DLD1 (cell line): ENCODE data around the gene EML1.

ENCODE experiments used
- in situ Hi-C: cut with HindIII; loops from 2 replicates; pipeline ENCODE4 v1.10.0; 2017; ENCODE audit warnings: low sequenced_read_pairs

The EML1 gene

DNA sequence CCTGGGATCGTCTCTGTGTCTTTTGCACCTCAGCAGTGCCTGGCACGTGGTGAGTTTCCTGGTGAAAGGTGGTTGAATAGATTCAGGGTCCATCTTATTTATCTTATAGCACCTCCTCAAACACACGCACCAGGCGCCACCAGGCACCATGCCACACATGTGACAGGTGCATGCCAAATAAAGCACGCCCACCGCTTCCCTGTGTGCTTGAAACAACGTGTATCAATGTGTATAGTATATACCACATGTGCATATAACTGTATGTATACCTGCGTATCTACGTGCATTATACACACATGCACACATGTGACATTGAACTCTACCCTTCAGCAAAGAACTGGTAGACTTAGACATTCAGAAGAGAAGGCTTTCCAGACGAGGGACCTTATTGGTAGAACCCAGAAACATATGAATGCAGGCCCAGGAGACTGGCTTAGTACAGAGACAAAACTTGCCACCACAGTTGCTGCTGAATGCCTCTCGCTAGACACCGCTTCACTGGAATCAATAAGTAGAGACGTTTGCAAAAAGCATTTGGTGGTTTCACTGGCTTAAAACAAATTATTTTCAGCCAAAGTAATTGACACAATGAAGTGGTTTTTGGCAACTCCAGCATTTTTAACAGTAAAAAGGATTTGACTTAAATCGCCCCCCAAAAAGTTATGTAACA lies 10.0 kb downstream of the EML1 start:
- in situ Hi-C loops, result no loop called here

DNA sequence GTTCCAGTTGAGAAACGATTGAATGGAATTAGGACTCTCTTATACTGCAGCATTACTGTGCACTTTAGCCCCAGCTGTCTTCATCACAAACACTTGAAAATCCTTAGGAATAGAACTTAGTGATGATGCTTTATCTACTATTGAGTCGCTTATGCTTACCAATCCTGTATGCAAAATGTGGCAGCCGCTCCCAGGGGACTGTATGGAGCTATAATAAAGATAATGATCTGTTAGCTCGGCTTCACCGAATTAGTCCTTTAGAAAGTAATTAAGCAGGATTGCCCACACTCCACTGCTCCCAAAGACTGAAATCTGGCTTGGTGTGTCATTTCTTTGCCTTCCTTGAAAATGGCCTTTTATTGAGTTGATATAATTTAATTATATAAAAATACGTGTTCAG lies 10.6 kb downstream of the EML1 start:
- in situ Hi-C loops, result no loop called here

DNA sequence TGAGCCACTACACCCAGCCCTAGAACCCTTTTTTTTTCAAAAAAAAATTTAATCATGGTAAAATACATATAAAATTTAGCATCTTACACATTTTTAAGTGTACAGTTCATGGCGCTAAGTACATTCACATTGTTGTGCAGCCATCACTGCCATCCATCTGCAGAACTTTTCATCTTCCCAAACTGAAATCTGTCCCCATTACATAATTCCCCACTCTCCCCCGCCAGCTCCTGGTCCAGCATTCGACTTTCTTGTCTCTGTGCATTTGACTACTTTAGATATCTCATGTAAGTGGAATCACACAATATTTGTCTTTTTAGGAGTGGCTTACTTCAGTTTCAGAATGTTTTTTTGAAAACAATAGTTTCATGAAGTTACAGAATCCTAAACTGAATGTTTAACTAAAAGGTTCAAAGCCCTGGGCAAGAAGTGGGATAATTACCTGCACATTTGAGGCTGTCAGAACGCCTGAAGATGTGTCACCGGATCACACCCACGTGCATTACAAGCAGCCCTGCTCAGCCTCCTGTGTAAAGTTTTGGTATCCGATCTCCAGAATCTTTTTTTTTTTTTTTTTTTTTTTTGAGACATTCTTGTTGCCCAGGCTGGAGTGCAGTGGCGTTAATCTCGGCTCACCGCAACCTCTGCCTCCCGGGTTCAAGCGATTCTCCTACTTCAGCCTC lies 12.7 kb downstream of the EML1 start:
- in situ Hi-C loops, result no loop called here

DNA sequence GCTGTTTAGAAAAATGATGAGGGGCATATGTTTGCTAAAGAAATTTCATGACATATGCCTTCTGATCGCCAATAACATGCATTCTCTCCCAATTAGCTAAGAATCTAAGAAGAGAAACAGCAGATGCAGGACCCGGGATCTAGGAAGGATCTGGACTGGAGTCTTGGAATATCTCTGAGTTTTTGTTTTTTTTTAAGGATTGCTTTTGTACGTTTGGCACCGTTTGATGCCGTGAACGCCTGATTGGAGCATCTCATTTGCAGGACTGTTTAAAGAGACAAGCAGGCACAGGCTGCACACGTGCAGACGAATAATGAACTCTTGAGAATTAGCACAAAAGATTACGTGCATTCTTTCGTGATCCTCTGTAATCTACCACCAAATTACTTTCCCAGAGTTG lies 13.6 kb downstream of the EML1 start:
- in situ Hi-C loops, result no loop called here

DNA sequence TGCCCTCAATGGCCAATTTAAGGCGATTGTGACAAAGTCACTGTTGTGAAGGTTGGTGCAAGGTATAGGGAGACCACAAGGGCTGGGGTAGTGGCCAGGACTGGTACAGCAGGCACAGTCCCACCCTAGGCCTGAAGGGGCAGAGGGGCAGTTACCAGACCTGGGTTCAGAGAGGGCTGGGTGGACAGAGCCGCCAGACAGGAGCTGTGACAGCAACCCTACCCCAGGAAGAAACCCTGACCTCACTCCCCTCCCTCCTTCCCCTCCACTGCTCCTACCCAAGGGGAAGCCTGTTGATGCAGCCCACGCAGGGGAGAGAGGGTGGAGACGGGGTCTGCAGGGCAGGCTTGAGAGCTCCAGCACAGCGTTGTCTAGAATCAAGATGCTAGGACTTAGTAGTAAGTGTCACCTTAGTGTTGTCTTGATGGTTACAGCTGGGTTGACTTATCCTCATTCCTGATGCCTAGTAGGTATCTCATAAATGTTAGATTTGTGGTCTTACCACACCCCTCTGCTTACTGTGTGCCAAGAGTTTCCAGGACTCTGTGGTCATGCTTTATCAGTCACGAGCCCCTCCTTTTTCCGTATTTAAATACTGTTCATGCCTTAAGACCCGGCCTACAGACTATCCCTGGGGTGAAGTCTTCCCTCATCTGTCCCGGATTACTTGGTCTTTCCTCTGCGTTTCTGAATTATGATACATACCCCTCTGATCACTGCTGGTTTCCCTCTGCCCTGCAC lies 14.4 kb downstream of the EML1 start:
- in situ Hi-C loops, result no loop called here

DNA sequence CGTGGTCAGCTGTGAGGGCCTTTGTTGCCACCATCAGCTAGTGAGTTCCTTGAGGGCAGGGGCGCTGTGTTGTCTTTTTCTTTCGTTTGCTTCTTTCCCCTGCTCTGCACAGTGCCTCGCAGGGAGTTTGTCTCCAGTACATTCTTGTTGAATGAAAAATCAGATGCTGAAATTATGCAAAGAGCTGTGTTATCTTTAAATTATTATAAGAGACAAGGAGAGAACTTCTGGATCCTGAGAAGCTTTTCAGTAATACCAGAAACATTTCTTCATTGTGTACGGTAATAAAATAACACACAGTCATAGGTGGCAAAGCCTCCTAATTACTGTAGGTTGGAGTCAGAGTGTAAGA lies 14.9 kb downstream of the EML1 start:
- in situ Hi-C loops, result no loop called here

DNA sequence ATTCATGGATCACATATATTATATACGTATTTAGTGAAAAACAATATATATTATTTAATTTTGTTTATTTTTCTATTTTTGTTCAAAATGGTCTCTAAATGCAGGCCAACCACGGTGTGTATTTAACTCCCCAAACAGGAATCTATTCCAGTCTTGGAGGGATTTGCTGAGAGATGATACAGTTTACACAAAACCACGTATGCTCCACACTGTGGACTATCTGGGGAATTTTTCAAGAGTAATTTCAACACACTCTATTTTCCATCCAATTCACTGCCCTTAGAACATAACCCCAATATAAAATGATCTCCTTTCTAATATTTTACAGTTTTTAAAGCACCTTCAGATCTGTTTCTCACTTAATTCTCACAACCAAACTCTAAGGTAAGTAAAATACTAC lies 15.3 kb downstream of the EML1 start:
- in situ Hi-C loops, result no loop called here

DNA sequence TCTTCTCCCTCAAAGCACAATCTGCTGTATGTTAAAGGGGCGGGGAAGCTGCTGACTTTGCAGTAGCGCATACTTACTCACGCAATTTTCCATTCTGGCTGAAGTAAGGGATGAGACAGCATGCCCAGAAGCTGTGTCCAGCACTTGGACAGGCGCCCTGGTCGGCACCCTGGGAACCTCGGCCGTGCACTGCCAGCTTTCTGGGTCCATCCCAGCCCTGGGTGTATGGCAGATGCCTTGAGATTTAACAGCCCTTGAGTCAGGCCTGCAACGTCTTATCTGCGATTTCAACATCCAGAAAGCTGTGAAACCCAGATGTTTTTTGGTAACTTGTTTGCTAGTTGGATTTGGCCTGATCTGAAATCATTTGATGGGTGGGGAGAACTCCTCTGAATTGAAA lies 16.1 kb downstream of the EML1 start:
- in situ Hi-C loops, result no loop called here

DNA sequence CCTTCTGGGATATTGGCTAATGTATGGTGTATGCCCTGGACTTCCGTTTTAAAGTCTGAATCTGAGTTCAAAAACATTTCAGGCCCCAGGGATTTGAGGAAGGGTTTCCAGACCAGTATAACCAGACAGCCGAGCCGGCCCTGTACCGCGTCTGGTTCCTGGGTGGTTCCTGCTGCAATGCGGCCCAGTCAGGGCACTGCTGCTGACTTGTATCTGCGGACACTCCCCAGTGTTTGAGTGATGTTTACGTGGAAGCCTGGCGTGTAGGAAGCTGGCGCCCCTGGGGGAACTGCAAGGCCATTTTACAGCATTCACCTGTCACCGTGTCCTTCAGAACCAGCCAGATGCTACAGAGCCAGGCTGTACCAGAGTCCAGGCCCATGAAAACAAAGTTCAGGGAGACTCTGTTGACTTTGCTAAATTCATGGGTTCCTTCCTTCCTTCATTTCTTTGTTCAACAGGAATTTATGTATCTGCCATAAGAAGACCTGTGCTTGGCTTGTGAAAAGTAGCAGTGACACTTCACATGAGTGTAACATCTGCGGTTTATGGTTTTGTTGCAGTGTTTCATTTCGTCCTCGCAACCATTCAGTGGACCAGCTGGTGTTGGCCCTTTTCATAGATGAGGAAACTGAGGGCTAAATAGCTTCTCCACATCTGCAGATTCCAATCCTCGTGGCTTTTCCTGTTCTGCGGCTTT lies 16.8 kb downstream of the EML1 start:
- in situ Hi-C loops, result no loop called here

DNA sequence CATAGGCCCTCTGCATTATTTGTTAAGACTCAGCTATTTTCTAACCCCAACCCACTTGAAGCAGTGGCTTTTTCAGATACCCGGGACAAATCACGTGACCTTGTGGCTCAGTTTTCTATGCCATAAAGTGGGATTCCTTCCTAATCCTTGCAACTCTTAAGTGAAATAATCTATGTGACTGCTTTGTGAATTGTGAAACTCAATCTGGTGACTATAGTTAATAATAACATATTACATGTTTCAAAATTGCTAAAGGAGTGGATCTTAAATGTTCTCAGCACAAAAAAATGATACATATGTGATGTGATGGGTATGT lies 17.3 kb downstream of the EML1 start:
- in situ Hi-C loops, result no loop called here

DNA sequence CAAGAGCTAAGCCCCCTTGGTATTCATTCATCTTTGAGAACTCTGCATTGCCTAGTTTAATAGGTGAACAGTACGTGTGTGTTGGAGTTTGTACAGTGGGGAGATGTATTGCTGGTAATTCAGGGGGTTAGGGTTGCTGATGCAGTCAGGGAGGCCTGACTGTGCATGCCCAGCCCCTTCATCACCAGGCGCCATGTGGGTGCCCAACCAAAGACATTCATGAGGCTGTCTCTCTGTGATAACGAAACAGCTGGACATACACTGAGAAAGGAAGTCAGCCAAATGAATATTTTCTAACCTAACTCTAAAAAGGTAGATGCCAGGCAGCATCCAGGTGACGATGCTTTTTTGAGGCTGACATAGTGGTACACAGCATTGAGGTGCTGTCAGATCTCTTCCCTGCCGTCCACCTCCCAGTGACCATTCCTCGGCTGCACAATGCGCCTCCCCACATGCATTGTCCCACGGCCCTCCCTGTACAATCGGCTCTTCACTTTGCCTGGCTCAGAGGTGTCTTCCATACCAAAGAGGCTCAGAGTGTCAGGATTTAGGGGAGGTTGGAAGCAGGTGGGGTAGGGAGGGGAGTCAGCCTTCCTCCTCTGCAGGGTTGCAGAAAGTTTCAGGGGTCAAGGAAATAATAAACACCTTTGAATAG lies 19.0 kb downstream of the EML1 start:
- in situ Hi-C loops, result no loop called here

DNA sequence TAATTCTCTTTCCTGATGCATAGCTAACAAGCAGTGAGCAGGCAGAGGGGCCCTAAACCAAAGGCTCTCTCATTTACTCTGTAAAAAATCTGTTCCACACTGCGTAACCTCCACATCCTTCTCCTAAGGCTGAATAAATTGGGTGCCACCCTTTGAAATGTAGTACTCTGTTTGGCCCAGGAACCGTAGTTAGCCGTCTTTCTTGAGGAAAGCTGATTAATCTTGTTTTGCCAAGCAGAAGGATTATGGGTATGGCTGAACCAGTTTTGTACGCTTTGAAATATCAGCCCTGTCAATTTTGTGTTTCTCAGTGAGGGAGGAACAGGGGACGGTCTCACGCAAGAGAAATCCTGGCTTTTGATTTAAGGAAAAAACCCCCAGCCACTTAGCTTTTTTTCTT lies 19.7 kb downstream of the EML1 start:
- in situ Hi-C loops, result no loop called here

DNA sequence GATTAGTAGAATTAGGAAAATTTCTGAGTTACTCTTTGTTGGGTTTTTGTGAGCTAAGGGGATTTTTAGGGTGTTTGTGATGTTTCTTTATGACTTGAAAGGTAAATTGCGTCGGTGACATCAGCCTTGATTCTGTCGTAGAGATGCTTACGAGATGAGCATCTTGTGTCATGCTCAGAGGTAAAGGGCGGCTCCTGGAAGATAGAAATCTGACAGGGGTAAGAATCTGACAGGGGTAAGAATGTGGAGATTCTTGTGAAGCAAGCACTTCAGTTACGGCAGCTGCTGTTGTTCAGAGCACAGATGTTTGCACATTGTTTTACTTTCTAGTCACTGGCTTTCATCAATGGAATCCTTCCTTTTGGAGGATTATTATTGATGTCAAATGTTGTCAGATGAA lies 22.5 kb downstream of the EML1 start:
- in situ Hi-C loops, result no loop called here

DNA sequence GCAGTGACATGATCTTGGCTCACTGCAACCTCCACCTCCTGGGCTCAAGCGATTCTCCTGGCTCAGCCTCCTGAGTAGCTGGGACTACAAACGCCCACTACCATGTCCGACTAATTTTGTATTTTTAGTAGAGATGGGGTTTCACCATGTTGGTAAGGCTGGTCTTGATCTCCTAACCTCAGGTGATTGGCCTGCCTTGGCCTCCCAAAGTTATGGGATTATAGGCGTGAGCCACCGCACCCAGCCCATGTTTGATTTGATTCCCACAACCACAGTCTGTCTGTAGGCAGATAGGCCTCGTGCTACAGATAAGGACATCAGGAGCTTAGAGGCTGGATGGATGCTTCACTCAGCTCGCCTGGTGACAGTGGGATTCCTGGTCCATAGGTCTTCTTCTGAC lies 23.0 kb downstream of the EML1 start:
- in situ Hi-C loops, result no loop called here

DNA sequence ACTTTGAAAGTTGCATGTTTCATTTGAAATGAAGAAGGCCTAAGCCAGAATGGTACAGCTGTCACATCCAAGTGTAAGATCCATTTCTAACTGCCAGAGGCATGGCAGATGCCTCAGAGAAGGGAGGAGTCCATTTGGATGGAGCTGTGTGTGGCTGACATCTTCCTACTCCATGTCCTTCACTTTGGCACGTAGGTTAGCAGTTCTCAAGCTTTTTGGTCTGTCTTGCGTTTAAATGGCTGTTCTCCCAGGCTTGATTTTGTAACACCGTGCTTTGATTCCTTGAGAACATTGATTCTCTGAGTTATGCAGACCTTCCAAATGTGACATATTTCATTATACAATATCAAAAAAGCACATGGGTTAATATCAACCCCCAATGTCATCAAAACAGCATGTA lies 23.4 kb downstream of the EML1 start:
- in situ Hi-C loops, result no loop called here

DNA sequence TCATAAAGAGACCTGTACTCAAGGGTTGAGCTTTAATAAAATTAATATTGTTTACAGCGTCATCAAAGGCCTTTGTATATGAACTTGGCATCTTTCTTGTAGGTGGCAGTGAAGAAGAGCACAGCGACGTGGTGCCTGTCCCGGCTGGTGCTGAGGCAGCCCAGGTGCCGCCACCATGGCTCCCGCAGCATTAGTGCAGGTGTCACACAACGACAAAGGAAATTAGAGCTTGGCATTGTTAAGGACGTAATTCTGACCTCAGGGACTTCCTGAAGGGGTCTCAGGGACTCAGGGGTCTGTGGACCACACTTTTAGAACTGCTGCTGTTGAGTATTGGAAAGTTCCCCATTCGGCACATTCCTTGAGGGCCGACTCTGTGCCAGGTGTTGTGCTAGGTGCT lies 24.1 kb downstream of the EML1 start:
- in situ Hi-C loops, result no loop called here

DNA sequence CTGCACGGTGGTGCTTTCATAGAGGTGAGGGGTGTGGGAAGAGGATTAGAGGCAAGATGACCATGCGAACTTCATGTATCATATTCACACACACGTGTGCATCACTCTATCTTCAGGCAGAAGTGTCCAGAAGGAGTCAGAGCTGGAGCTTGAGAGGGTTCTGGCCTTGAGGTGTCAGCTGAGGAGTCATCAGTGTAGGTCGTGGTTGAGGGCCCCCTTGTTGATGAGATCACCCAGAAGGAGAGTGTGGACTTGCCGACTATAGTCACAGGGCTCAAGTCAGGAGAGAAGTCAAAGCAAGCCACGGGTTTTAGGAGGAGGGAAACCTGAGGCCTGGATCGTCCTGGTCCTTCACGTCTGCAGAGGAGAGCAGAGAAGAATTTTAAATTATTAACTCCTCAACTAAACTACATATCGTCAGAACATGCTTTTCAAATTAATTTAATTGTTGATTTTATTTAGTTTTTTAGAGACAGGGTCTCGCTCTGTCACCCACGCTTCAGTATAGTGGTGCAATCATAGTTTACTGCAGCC lies 25.4 kb downstream of the EML1 start:
- in situ Hi-C loops, result no loop called here

DNA sequence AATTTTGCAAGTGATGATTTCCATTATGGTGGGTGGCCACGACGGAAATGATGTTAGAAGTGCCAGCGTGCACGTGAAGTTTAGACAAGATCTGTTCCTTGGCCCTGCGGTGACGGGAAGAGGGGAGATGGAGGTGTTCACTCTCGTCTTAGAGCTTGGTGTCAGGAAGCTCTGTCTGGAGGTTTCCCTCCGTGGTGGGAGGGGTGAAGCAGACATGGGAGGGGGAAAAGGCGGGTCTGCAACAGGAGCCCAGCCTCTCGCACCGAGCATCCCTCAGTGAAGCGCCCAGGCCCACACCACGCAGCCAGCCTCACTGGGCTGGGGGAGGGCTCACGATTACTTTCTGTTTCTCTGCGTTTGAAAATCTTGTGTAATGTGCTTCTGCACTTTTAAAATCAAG lies 26.3 kb downstream of the EML1 start:
- in situ Hi-C loops, result no loop called here

DNA sequence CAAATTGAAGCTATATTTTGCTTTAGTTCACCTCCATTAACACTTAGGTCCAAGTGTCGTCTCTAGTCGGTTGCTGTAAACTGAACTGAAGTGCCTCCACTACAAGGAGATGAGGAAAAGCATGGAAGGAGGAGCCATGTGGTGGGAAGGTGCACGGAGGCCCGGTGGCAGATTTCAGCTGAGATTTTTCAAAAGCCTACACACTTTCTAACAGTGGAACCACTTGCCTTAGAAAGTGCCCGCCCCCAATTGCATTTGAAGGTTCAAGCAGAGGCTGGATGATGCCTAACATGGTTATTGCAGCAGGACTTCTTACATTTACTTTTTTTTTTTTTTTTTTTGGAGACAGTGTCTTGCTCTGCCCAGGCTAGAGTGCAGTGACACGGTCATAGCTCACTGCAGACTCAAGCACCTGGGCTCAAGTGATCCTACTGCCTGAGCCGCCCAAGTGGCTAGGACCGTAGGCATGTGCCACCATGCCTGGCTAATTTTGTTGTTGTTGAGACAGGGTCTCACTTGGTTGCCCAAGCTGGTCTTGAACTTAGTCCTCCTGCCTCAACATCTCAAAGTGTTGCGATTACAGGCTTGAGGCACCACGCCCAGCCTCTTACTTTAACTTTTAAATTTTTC lies 27.6 kb downstream of the EML1 start:
- in situ Hi-C loops, result no loop called here
